RPMI7951 (cell line): ENCODE results near the gene CNIH4. TPM values are rescaled to one million over a fixed set of nuclear protein-coding genes. Genes with fewer than 3 reads are reported as not detected.
A peak's percentile ranks its signal among the peaks of the same experiment; 100 is the strongest.
"Not testable (repeated sequence)": the region's sequence is repeated elsewhere in the genome, so short reads cannot be mapped to it uniquely, and the experiment has no call there.

ENCODE experiments used
- DNase-seq: peaks from one replicate; pipeline ENCODE4 v3.0.0-alpha.2; 2012; ENCODE audit warnings: low read depth
- total RNA-seq: library from RNA; depleted of rRNA; stranded (reverse); fragments of >200 nt; shearing (Covaris generic); gene quantifications from 2 replicates; pipeline ENCODE4 v1.2.3, GENCODE V29; 2014; rRNA removed

CNIH4 gene
- total RNA-seq, 1 experiment from 2014 or later = 97.3 TPM

- no peak for DNase-seq
These were observed 43.2 kb downstream of the CNIH4 start for GRCh38 chr1:224399887-224400286.

- no peak for DNase-seq
These were observed 45.9 kb downstream of the CNIH4 start for GRCh38 chr1:224402472-224403036.

- no peak for DNase-seq
These were observed 48.4 kb downstream of the CNIH4 start for GRCh38 chr1:224404916-224405603.

DNA sequence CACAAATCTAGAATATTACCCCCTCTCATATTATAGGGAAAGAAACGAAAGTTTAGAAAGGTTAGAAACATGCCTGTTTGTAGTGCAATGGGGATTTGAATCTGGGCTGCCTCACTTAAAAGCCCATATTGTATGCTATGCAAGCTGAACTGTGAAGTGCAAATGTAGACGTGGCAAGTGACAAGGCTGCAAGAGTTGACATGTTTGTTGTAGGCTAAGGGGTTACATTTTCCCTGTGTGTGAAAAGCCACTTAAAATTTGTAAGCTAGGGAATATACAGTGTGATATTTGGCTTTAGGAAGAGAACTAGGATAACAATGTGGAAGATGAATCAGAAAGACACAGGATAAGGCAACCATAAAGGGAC is 48.9 kb downstream of the CNIH4 start:
- no peak for DNase-seq

DNA sequence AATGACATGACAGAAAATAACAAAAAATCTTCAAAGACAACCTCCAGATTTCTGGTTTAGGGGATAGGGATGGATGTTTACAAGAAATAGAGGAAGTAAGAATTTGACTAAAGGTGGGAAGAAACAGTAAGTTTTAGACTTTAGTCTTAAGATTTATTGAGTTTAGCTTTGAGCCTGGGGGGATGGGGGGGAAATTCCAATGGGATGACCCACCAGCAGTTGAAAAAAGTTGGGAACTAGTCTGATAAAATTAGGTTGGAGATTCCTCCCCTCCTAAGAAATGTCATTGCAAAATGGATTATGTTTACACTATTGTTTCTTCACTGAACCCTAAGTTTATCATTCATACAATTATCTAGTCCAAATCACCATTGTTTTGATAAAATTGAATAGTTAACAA is 49.5 kb downstream of the CNIH4 start:
- peak; percentile 10 for DNase-seq

DNA sequence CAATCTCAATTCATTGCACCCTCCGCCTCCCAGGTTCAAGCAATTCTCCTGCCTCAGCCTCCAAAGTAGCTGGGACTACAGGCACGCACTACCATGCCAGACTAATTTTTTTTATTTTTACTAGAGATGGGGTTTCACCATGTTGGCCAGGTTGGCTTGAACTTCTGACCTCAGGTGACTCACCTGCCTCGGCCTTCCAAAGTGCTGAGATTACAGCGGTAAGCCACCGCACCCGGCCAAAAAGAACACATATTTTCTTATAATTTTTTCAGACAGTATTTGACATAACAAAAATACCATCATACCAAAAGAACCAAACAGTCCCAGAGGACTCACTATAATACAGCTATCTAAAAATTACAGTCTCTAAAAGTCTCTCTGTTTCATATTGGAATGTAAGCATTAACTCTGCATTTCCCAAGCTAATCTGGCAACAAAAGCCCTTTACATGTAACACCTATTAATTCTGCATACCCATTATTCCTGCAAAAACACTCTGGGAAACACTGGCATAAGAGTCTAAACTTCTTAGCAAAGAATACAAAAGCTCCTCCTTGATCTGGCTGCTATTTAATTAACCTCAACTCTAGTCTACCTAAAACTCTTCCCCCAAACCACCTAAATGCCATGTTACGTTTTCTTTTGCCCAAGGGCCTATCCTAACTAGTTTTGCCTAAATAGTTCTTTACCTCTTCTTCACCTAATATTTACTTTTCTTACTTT is 51.1 kb downstream of the CNIH4 start:
- DNase-seq = no peak

- no peak for DNase-seq
These were observed 51.6 kb downstream of the CNIH4 start for GRCh38 chr1:224408294-224408590.

DNA sequence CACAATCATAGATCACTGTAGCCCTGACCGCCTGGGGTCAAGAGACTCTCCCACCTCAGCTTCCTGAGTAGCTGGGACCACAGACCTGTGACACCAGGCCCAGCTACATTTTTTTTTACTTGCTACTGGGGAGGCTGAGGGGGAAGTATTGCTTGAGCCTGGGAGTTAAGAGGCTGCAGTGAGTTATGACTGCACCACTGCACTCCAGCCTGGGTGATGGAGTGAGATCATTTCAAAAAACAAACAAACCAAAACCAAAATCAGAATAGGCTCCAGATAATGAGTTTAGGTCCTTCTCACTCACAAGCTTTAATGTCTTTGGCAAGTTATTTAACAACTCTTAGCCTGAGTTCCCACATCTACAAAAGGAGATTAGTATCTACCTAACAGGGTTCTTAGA is 55.1 kb downstream of the CNIH4 start:
- DNase-seq = no peak

GRCh38 chr1:224420106-224420505 is 63.4 kb downstream of the CNIH4 start:
- no peak for DNase-seq

- DNase-seq = no peak
These were observed 68.7 kb downstream of the CNIH4 start for GRCh38 chr1:224425279-224425884.

DNA sequence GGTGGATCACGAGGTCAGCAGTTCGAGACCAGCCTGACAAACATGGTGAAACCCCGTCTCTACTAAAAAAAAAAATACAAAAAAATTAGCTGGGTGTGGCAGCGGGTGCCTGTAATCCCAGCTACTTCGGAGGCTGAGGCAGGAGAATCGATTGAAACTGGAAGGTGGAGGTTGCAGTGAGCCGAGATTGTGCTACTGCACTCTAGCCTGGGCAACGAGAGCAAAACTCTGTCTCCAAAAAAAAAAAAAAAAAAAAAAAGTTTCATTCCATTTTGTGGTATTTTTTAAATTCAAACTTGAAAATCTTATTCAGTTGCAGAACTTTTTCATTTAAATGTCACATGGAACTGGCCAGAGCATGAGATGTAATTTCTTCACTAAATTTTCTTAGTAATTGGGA is 70.2 kb downstream of the CNIH4 start:
- DNase-seq = not testable (repeated sequence)

- peak; percentile 56 for DNase-seq
These were observed 70.7 kb downstream of the CNIH4 start for GRCh38 chr1:224427346-224427745.

DNA sequence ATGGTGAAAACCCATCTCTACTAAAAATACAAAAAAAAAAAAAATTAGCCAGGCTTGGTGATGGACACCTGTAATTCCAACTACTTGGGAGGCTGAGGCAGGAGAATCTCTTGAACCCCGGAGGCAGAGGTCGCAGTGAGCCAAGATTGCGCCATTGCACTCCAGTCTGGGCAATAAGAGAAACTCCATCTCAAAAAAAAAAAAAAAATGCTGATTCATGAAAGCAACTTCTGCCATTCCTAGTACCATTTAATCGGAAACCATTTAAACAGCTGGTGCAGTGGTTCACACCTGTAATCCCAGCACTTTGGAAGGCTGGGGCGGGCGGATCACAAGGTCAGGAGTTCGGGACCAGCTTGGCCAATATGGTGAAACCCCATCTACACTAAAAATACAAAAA is 72.0 kb downstream of the CNIH4 start:
- DNase-seq = not testable (repeated sequence)

Other genes with a start within 250 kb of the CNIH4 start
- gene FBXO28, start 242.8 kb upstream of the CNIH4 start, total RNA-seq = 24.3 and 26.6 TPM in 2 replicates
- gene DEGS1, start 173.6 kb upstream of the CNIH4 start, total RNA-seq = 152 and 158 TPM in 2 replicates
- 17.8 and 23.2 TPM in 2 replicates for gene NVL, start 26.7 kb upstream of the CNIH4 start, total RNA-seq
- 22.0 and 26.1 TPM in 2 replicates for gene WDR26, start 77.9 kb downstream of the CNIH4 start, total RNA-seq